WTC11 (cell line): ENCODE data around the gene BASP1.

ENCODE experiments used
- FOXJ3 ChIP-seq: sonication (generic); formaldehyde crosslinking; IDR thresholded peaks from 2 replicates; pipeline ENCODE4 v1.9.0; 2021; ENCODE audit warnings: missing genetic modification reagents, mild to moderate bottlenecking, borderline replicate concordance
- TF ChIP-seq, protein P1 (sequence below): sonication (generic); formaldehyde crosslinking; IDR thresholded peaks from 2 replicates; pipeline ENCODE4 v1.8.1; 2023; ENCODE audit warnings: mild to moderate bottlenecking, missing genetic modification reagents, moderate library complexity
- TF ChIP-seq, protein P2 (sequence below): fragments of 200-600 bp; IDR thresholded peaks from 2 replicates; pipeline ENCODE4 v1.8.0; 2022; ENCODE audit warnings: antibody characterized with exemption
- TF ChIP-seq, protein P3 (sequence below): sonication (generic); formaldehyde crosslinking; IDR thresholded peaks from 2 replicates; pipeline ENCODE4 v1.8.0; 2022; ENCODE audit warnings: mild to moderate bottlenecking, missing genetic modification reagents

GRCh38 chr5:17316970-17317459 lies 99.6 kb downstream of the BASP1 start:
- TF ChIP-seq, protein P1, sequence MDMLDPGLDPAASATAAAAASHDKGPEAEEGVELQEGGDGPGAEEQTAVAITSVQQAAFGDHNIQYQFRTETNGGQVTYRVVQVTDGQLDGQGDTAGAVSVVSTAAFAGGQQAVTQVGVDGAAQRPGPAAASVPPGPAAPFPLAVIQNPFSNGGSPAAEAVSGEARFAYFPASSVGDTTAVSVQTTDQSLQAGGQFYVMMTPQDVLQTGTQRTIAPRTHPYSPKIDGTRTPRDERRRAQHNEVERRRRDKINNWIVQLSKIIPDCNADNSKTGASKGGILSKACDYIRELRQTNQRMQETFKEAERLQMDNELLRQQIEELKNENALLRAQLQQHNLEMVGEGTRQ (CRISPR knock-in tag), result no peak
- TF ChIP-seq FOXJ3 (CRISPR knock-in tag), result no peak
- TF ChIP-seq, protein P2, sequence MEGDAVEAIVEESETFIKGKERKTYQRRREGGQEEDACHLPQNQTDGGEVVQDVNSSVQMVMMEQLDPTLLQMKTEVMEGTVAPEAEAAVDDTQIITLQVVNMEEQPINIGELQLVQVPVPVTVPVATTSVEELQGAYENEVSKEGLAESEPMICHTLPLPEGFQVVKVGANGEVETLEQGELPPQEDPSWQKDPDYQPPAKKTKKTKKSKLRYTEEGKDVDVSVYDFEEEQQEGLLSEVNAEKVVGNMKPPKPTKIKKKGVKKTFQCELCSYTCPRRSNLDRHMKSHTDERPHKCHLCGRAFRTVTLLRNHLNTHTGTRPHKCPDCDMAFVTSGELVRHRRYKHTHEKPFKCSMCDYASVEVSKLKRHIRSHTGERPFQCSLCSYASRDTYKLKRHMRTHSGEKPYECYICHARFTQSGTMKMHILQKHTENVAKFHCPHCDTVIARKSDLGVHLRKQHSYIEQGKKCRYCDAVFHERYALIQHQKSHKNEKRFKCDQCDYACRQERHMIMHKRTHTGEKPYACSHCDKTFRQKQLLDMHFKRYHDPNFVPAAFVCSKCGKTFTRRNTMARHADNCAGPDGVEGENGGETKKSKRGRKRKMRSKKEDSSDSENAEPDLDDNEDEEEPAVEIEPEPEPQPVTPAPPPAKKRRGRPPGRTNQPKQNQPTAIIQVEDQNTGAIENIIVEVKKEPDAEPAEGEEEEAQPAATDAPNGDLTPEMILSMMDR, result no peak
- TF ChIP-seq, protein P3, sequence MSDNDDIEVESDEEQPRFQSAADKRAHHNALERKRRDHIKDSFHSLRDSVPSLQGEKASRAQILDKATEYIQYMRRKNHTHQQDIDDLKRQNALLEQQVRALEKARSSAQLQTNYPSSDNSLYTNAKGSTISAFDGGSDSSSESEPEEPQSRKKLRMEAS (CRISPR knock-in tag), result no peak
